GM12801 (cell line): Measurements from ENCODE around the gene KIF18A.

Experiments
- TF ChIP-seq, protein P1 (sequence below): IDR thresholded peaks from one replicate; pipeline ENCODE4 v1.5.1; 2011; ENCODE audit warnings: control low read depth; ENCODE audit not compliant: insufficient read length; ENCODE audit errors: extremely low read depth

KIF18A gene

DNA sequence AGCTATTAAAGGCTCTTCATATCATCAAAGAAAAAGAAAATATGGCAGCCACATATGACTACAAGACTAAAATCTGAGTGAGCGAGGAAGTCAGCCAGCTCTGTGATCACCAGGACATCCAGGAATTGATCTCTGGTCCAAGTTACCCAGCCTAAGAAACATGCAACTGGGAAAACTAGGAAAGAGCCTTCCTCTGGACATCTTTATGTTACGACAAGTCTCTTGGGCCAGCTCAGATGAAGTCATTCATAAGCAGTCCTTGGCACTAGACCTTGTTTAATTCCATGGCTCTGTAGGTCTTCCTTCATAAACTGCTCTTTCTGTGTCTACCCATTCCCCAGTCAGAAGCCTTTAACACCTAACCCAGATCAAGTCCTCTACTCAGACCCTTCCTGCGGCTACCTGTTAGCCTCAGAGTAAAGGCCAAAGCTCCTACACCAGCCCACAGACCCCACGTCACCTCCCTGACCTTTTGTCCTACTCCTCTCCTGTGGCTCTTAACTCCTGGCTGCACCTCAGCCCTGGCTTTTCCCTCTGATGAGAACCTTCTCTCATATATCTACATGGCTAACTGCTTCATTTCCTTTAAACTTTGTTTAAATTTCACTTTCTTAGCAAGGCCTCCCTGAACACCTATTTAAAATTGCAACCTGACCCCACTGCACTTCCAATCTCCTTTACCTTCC is 134.0 kb downstream of the KIF18A start:
- TF ChIP-seq, protein P1, sequence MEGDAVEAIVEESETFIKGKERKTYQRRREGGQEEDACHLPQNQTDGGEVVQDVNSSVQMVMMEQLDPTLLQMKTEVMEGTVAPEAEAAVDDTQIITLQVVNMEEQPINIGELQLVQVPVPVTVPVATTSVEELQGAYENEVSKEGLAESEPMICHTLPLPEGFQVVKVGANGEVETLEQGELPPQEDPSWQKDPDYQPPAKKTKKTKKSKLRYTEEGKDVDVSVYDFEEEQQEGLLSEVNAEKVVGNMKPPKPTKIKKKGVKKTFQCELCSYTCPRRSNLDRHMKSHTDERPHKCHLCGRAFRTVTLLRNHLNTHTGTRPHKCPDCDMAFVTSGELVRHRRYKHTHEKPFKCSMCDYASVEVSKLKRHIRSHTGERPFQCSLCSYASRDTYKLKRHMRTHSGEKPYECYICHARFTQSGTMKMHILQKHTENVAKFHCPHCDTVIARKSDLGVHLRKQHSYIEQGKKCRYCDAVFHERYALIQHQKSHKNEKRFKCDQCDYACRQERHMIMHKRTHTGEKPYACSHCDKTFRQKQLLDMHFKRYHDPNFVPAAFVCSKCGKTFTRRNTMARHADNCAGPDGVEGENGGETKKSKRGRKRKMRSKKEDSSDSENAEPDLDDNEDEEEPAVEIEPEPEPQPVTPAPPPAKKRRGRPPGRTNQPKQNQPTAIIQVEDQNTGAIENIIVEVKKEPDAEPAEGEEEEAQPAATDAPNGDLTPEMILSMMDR: no peak

DNA sequence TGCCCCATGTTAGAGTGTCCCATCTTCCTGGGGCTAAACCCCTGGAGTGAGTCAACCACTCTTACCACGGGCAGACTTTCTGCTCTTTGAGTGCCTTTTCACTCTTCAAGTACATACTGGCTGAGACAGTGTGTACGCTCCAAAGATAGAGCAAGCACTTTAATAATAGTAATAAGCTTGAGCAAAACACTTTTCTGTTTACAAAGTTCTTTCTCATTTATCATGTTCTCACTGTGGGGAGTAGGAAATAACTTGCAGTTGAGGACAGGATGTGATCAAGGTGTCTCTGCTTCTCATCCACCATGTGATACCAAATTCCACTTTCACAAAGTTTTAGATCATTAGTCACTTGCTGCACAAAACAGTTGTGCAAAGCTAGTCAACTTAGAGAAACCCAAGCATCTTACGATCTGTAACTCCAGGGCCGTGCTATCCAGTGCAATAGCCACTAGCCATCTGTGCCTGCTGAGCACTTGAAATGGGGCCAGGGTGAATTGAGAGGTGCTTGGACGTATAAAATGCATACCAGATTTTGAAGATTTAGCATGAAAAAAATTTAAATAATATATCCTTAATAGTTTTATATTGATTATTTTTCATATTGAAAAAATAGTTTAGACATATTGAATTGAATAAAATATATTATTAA is 135.3 kb downstream of the KIF18A start:
- TF ChIP-seq, protein P1: no peak

DNA sequence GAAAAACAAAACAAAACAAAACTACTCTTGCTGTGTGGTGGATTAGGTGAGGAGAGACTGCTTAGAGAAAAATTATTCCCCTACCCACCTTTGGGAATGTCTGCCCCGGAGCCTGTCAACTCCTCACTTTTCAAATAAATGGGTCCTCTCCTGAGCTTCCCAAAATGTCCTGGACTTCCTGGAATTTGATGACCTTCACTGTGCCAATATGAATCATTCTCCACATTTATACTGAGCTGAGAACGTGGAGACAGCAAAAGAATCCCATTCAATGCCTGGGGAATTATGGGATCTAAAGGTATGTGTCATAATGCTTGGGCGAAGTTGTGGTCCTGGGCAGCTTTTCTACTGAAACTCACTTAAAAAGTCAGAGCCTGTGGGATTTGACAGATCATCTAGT is 136.8 kb downstream of the KIF18A start:
- TF ChIP-seq, protein P1: no peak
